CD14-positive monocyte (primary cell): Measurements from ENCODE around the gene RIMBP2. TPM values are rescaled to one million over a fixed set of nuclear protein-coding genes. Genes with fewer than 3 reads are reported as not detected.

Source experiments
- DNase-seq, 3 donors: peaks; one replicate each; pipeline ENCODE4 v3.0.0-alpha.2; 2011 to 2022
- H2AFZ ChIP-seq: 2 replicates; pipeline ENCODE4 v1.6.0; 2012; ENCODE audit warnings: mild to moderate bottlenecking, low read depth, low read length, inconsistent platforms; ENCODE audit not compliant: insufficient read depth, poor library complexity, severe bottlenecking
- H3K27ac ChIP-seq, 2 donors: 1 replicate in 1 of 2; 2 replicates in 1 of 2; pipeline ENCODE4 v1.5.1; 2012 to 2013; ENCODE audit warnings: low read length in 2 of 2, control low read depth in 1 of 2, inconsistent platforms in 1 of 2, low read depth in 1 of 2, mild to moderate bottlenecking in 1 of 2
- H3K27me3 ChIP-seq, 2 donors: one replicate each; pipeline versions ENCODE4 v1.6.0 to v1.6.1; 2011 to 2013; ENCODE audit warnings: low read length in 2 of 2; ENCODE audit not compliant: control insufficient read depth in 2 of 2, insufficient read depth in 2 of 2
- H3K36me3 ChIP-seq, 2 donors: replicated peaks in 1 of 2; 1 replicate in 1 of 2; 2 replicates in 1 of 2; pipeline versions ENCODE4 v1.5.1 to v1.6.1; 2012 to 2013; ENCODE audit warnings: low read length in 2 of 2, control low read depth in 1 of 2, inconsistent platforms in 1 of 2, mild to moderate bottlenecking in 1 of 2; ENCODE audit not compliant: insufficient read depth in 2 of 2, control insufficient read depth in 1 of 2
- H3K4me1 ChIP-seq, 2 donors: 1 replicate in 1 of 2; 2 replicates in 1 of 2; pipeline versions ENCODE4 v1.5.1 to v1.6.1; 2012 to 2013; ENCODE audit warnings: low read length in 2 of 2, control low read depth in 1 of 2, inconsistent platforms in 1 of 2, mild to moderate bottlenecking in 1 of 2, moderate library complexity in 1 of 2; ENCODE audit not compliant: insufficient read depth in 2 of 2, control insufficient read depth in 1 of 2
- H3K4me2 ChIP-seq: replicated peaks from 2 replicates; pipeline ENCODE3; 2012; ENCODE audit warnings: low read length, moderate library complexity, mild to moderate bottlenecking; ENCODE audit not compliant: poor library complexity, severe bottlenecking; ENCODE audit errors: extremely low read depth
- H3K4me3 ChIP-seq, 3 experiments: fragments of 200-600 bp in 1 of 3; sonication (generic) in 1 of 3; replicated peaks in 1 of 3; 1 replicate in 2 of 3; 2 replicates in 1 of 3; pipeline ENCODE4 v1.5.1; 2011 to 2013; ENCODE audit warnings: low read length in 3 of 3, mild to moderate bottlenecking in 3 of 3, control low read depth in 2 of 3, low read depth in 2 of 3, inconsistent platforms in 1 of 3, moderate library complexity in 1 of 3
- H3K79me2 ChIP-seq: 2 replicates; pipeline ENCODE4 v1.6.0; 2012; ENCODE audit warnings: mild to moderate bottlenecking, control low read depth, inconsistent platforms, low read length, moderate library complexity; ENCODE audit not compliant: insufficient read depth
- H3K9ac ChIP-seq: 2 replicates; pipeline ENCODE4 v1.6.0; 2017; ENCODE audit warnings: low read length, mild to moderate bottlenecking; ENCODE audit not compliant: insufficient read depth, poor library complexity, severe bottlenecking
- H3K9me3 ChIP-seq, 2 donors: replicated peaks in 1 of 2; 1 replicate in 1 of 2; 2 replicates in 1 of 2; pipeline versions ENCODE4 v1.5.1 to v1.6.1; 2012 to 2013; ENCODE audit warnings: low read length in 2 of 2, control low read depth in 1 of 2; ENCODE audit not compliant: control insufficient read depth in 1 of 2, insufficient read depth in 1 of 2
- H4K20me1 ChIP-seq: 2 replicates; pipeline ENCODE4 v1.6.0; 2012; ENCODE audit warnings: mild to moderate bottlenecking, low read length, control low read depth, moderate library complexity; ENCODE audit not compliant: insufficient read depth
- H3K27ac Mint-ChIP-seq, 7 donors: one replicate each; pipeline ENCODE4 v1.8.0; 2020; ENCODE audit warnings: mild to moderate bottlenecking in 7 of 7, mixed read lengths in 7 of 7, moderate library complexity in 6 of 7, inconsistent platforms in 2 of 7
- H3K27me3 Mint-ChIP-seq, 3 donors: one replicate each; pipeline ENCODE4 v1.8.0; 2021 to 2022; ENCODE audit warnings: low read depth in 3 of 3, mild to moderate bottlenecking in 3 of 3, mixed read lengths in 3 of 3, moderate library complexity in 3 of 3, inconsistent platforms in 1 of 3
- H3K36me3 Mint-ChIP-seq, 2 donors: one replicate each; pipeline ENCODE4 v1.8.0; 2020; ENCODE audit warnings: mixed read lengths in 2 of 2, inconsistent platforms in 1 of 2, mild to moderate bottlenecking in 1 of 2
- H3K4me1 Mint-ChIP-seq: one replicate; pipeline ENCODE4 v1.8.0; 2020; ENCODE audit warnings: mild to moderate bottlenecking, mixed read lengths
- H3K4me3 Mint-ChIP-seq, 2 donors: one replicate each; pipeline ENCODE4 v1.8.0; 2020; ENCODE audit warnings: mild to moderate bottlenecking in 2 of 2, mixed read lengths in 2 of 2, moderate library complexity in 1 of 2
- H3K9me3 Mint-ChIP-seq, 7 donors: one replicate each; pipeline ENCODE4 v1.8.0; 2020 to 2022; ENCODE audit warnings: mixed read lengths in 7 of 7, mild to moderate bottlenecking in 6 of 7, moderate library complexity in 6 of 7, inconsistent platforms in 2 of 7
- CTCF ChIP-seq: fragments of 200-600 bp; IDR thresholded peaks from one replicate; pipeline ENCODE4 v1.8.0; 2022; ENCODE audit warnings: antibody characterized with exemption, mild to moderate bottlenecking
- WGBS: methylation state at CpG from one replicate; pipeline ENCODE4 v1.1.5; 2013; ENCODE audit warnings: missing lambda C conversion rate; ENCODE audit not compliant: insufficient coverage; 5-methylcytosine and 5-hydroxymethylcytosine counted together
- intact Hi-C, 2 donors: fragments of 100-400 bp; cut with micrococcal nuclease; formaldehyde crosslinking; loops; one replicate each; pipeline versions ENCODE4 v1.15.0 to v1.15.1; 2023
- polyA plus RNA-seq, 3 donors: library from polyadenylated mRNA; depleted of rRNA in 1 of 3; unstranded in 2 of 3; stranded (reverse) in 1 of 3; fragments of 300-500 nt in 2 of 3; fragments of >200 nt in 1 of 3; fragmentation: Illumina TruSeq in 2 of 3; gene quantifications; 1 replicate in 2 of 3; 2 replicates in 1 of 3; pipeline ENCODE4 v1.2.3, GENCODE V29; 2012 to 2021

The RIMBP2 gene
- polyA plus RNA-seq, 3 donors = not detected

- no peak overlapping the region for H3K27ac Mint-ChIP-seq
- no peaks in the 10 kb centered on the region for H3K36me3 Mint-ChIP-seq
- no peak for DNase-seq
- H3K27me3 Mint-ChIP-seq = peaks cover 14 to 30% (median 21%) of the 10 kb centered on the region in 3 donors
- no peaks in the 10 kb centered on the region for H4K20me1 ChIP-seq
- H3K4me1 ChIP-seq = no peaks in the 10 kb centered on the region
- no peak overlapping the region for H3K4me2 ChIP-seq
- no peak overlapping the region for H3K9ac ChIP-seq
- H3K9me3 Mint-ChIP-seq = no peaks in the 10 kb centered on the region
- intact Hi-C loops = no loop called here
- H3K4me3 Mint-ChIP-seq = no peak overlapping the region
- no peaks in the 10 kb centered on the region for H3K36me3 ChIP-seq
- WGBS = 91% methylated on average over 14 of the region's 14 CpGs
- peaks cover 13 to 22% of the 10 kb centered on the region in 2 donors for H3K9me3 ChIP-seq
- no peak overlapping the region for H3K27ac ChIP-seq
- TF ChIP-seq CTCF = no peak
- no peak overlapping the region for H3K4me3 ChIP-seq
- no peaks in the 10 kb centered on the region for H3K4me1 Mint-ChIP-seq
- peaks cover 0 to 20% of the 10 kb centered on the region in 2 donors for H3K27me3 ChIP-seq
- H2AFZ ChIP-seq = no peak overlapping the region
- no peaks in the 10 kb centered on the region for H3K79me2 ChIP-seq
Measured at GRCh38 chr12:130764475-130765185, 48.5 kb upstream of the RIMBP2 start.

- Histone ChIP-seq H3K36me3 (no peaks in the 10 kb centered on the region), H3K27me3 (peaks cover 0 to 21% of the 10 kb centered on the region in 2 donors), H3K4me2 (no peak overlapping the region), H3K9me3 (peaks cover 13 to 22% of the 10 kb centered on the region in 2 donors), H3K9ac (no peak overlapping the region), H3K4me1 (no peaks in the 10 kb centered on the region), H4K20me1 (no peaks in the 10 kb centered on the region), H3K79me2 (no peaks in the 10 kb centered on the region), H3K4me3 (no peak overlapping the region), H2AFZ (no peak overlapping the region), H3K27ac (no peak overlapping the region)
- intact Hi-C loops = no loop called here
- no peak for TF ChIP-seq CTCF
- no peak overlapping the region for H3K27ac Mint-ChIP-seq
- no peaks in the 10 kb centered on the region for H3K9me3 Mint-ChIP-seq
- H3K4me1 Mint-ChIP-seq = no peaks in the 10 kb centered on the region
- H3K4me3 Mint-ChIP-seq = no peak overlapping the region
- 100% methylated on average over 4 of the region's 4 CpGs for WGBS
- no peaks in the 10 kb centered on the region for H3K36me3 Mint-ChIP-seq
- no peak for DNase-seq
- peaks cover 14 to 27% (median 21%) of the 10 kb centered on the region in 3 donors for H3K27me3 Mint-ChIP-seq
Measured at GRCh38 chr12:130764073-130764472, 48.0 kb upstream of the RIMBP2 start.
